PC-9 (cell line): ENCODE results near the gene P3H4.

ENCODE experiments used
- EZH2 ChIP-seq: fragments of 200-600 bp; sonication (generic); IDR thresholded peaks from 2 replicates; pipeline ENCODE4 v1.8.0; 2017; ENCODE audit warnings: antibody characterized with exemption, low read depth
- TF ChIP-seq, protein P1 (sequence below): fragments of 200-600 bp; sonication (generic); conservative IDR thresholded peaks from 2 replicates; pipeline ENCODE4 v1.6.1; 2017; ENCODE audit warnings: mixed run types, antibody characterized with exemption, mild to moderate bottlenecking, moderate library complexity

DNA sequence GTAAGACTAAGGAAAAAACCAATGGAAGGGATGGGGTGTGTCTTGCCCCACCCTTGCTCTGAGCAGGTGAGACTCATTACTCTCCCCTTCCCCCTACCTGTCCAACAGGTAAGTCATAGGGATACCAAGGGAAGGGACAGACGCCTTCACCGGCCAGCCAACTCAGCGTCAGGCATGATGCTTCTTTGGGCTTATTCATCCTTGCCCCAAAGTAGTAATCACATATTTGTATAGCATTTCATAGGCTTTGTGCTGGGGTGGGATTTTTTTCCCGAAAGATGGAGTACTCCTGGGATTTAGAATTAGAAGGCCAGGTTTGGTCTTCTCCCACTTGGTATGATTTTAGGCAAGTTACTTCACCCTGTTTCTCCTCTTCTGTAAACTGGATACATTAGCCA lies 24.7 kb downstream of the P3H4 start:
- TF ChIP-seq, protein P1, sequence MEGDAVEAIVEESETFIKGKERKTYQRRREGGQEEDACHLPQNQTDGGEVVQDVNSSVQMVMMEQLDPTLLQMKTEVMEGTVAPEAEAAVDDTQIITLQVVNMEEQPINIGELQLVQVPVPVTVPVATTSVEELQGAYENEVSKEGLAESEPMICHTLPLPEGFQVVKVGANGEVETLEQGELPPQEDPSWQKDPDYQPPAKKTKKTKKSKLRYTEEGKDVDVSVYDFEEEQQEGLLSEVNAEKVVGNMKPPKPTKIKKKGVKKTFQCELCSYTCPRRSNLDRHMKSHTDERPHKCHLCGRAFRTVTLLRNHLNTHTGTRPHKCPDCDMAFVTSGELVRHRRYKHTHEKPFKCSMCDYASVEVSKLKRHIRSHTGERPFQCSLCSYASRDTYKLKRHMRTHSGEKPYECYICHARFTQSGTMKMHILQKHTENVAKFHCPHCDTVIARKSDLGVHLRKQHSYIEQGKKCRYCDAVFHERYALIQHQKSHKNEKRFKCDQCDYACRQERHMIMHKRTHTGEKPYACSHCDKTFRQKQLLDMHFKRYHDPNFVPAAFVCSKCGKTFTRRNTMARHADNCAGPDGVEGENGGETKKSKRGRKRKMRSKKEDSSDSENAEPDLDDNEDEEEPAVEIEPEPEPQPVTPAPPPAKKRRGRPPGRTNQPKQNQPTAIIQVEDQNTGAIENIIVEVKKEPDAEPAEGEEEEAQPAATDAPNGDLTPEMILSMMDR = no peak
- TF ChIP-seq EZH2 = no peak
